ENCODE measurements around the gene NTM. TPM values are rescaled to one million over a fixed set of nuclear protein-coding genes. Genes with fewer than 3 reads are reported as not detected.

Gene NTM
- total and polyA plus RNA-seq, 2 experiments from 2014 or later, result 25.9 to 49.0 TPM

GRCh38 chr11:131345406-131345805, 25.0 kb upstream of the NTM start:
- DNase-seq, result no peak
- no peak overlapping the region for H3K4me3 ChIP-seq
- H3K9me2 ChIP-seq (ENCODE audit: insufficient read depth), result no peaks in the 10 kb centered on the region
- WGBS, 2 experiments (ENCODE audit: low coverage in 1 of 2, low lambda C conversion rate in 2 of 2, missing lambda C conversion rate in 2 of 2), result 18% methylated on average over 3 of the region's 3 CpGs
- H2AFZ ChIP-seq, result no peak overlapping the region
- H3K36me3 ChIP-seq (ENCODE audit: low read depth), result no peaks in the 10 kb centered on the region
- H3K27me3 ChIP-seq (replicated peaks; ENCODE audit: insufficient read depth), result no peaks in the 10 kb centered on the region; the same call in 1 of the 2 replicates
- no peaks in the 10 kb centered on the region for H3F3A ChIP-seq (ENCODE audit: insufficient read depth)
- H3K4me1 ChIP-seq (ENCODE audit: insufficient read depth), result no peaks in the 10 kb centered on the region
- in situ Hi-C loops (cut with MboI), result no loop called here
- no peak for TF ChIP-seq EZH2phosphoT487 (IDR thresholded peaks at IDR 0.05; ENCODE audit: insufficient read depth, low read depth)
- no peak for TF ChIP-seq EZH2 (IDR thresholded peaks at IDR 0.05; ENCODE audit: insufficient read depth, poor library complexity, severe bottlenecking)
- no peak overlapping the region for H3K27ac ChIP-seq
- no peak overlapping the region for H3K4me2 ChIP-seq (ENCODE audit: unreplicated experiment)
- H3K79me2 ChIP-seq (ENCODE audit: insufficient read depth), result no peaks in the 10 kb centered on the region
- H4K20me1 ChIP-seq (ENCODE audit: insufficient read depth), result no peaks in the 10 kb centered on the region
- no peak overlapping the region for H3K9ac ChIP-seq
- no peaks in the 10 kb centered on the region for H3K9me3 ChIP-seq (ENCODE audit: low read depth)

- TF ChIP-seq EZH2 (IDR thresholded peaks at IDR 0.05; ENCODE audit: insufficient read depth, poor library complexity, severe bottlenecking) (no peak), EZH2phosphoT487 (IDR thresholded peaks at IDR 0.05; ENCODE audit: insufficient read depth, low read depth) (no peak)
- Histone ChIP-seq H4K20me1 (ENCODE audit: insufficient read depth) (no peaks in the 10 kb centered on the region), H3K27ac (no peak overlapping the region), H3K79me2 (ENCODE audit: insufficient read depth) (no peaks in the 10 kb centered on the region), H3K4me2 (ENCODE audit: unreplicated experiment) (no peak overlapping the region), H3K9me2 (ENCODE audit: insufficient read depth) (no peaks in the 10 kb centered on the region), H3K27me3 (replicated peaks; ENCODE audit: insufficient read depth) (peaks cover 5% of the 10 kb centered on the region; the same call in 1 of the 2 replicates), H3K9me3 (ENCODE audit: low read depth) (no peaks in the 10 kb centered on the region), H3K4me3 (no peak overlapping the region), H2AFZ (no peak overlapping the region), H3F3A (ENCODE audit: insufficient read depth) (no peaks in the 10 kb centered on the region), H3K4me1 (ENCODE audit: insufficient read depth) (no peaks in the 10 kb centered on the region), H3K36me3 (ENCODE audit: low read depth) (no peaks in the 10 kb centered on the region), H3K9ac (no peak overlapping the region)
- in situ Hi-C loops (cut with MboI), result no loop called here
- 21 to 26% methylated on average over 11 of the region's 11 CpGs for WGBS, 2 experiments (ENCODE audit: low coverage in 1 of 2, low lambda C conversion rate in 2 of 2, missing lambda C conversion rate in 2 of 2)
- no peak for DNase-seq
Observed at GRCh38 chr11:131349368-131350086, 20.9 kb upstream of the NTM start.

GRCh38 chr11:131350872-131351271, 19.5 kb upstream of the NTM start:
- peaks cover 5% of the 10 kb centered on the region; the same call in 1 of the 2 replicates for H3K27me3 ChIP-seq (replicated peaks; ENCODE audit: insufficient read depth)
- no peaks in the 10 kb centered on the region for H3K4me1 ChIP-seq (ENCODE audit: insufficient read depth)
- no peak overlapping the region for H3K4me3 ChIP-seq
- no peak overlapping the region for H3K9ac ChIP-seq
- H3K36me3 ChIP-seq (ENCODE audit: low read depth), result no peaks in the 10 kb centered on the region
- H3K79me2 ChIP-seq (ENCODE audit: insufficient read depth), result no peaks in the 10 kb centered on the region
- no peaks in the 10 kb centered on the region for H4K20me1 ChIP-seq (ENCODE audit: insufficient read depth)
- in situ Hi-C loops (cut with MboI), result no loop called here
- TF ChIP-seq EZH2phosphoT487 (IDR thresholded peaks at IDR 0.05; ENCODE audit: insufficient read depth, low read depth) (no peak), EZH2 (IDR thresholded peaks at IDR 0.05; ENCODE audit: insufficient read depth, poor library complexity, severe bottlenecking) (no peak)
- no peak overlapping the region for H3K4me2 ChIP-seq (ENCODE audit: unreplicated experiment)
- H3F3A ChIP-seq (ENCODE audit: insufficient read depth), result no peaks in the 10 kb centered on the region
- H2AFZ ChIP-seq, result no peak overlapping the region
- no peak overlapping the region for H3K27ac ChIP-seq
- WGBS, 2 experiments (ENCODE audit: low coverage in 1 of 2, low lambda C conversion rate in 2 of 2, missing lambda C conversion rate in 2 of 2), result 6 to 9% methylated on average over 9 of the region's 9 CpGs
- no peaks in the 10 kb centered on the region for H3K9me2 ChIP-seq (ENCODE audit: insufficient read depth)
- no peaks in the 10 kb centered on the region for H3K9me3 ChIP-seq (ENCODE audit: low read depth)
- no peak for DNase-seq

- TF ChIP-seq EZH2phosphoT487 (IDR thresholded peaks at IDR 0.05; ENCODE audit: insufficient read depth, low read depth) (no peak), EZH2 (IDR thresholded peaks at IDR 0.05; ENCODE audit: insufficient read depth, poor library complexity, severe bottlenecking) (no peak)
- WGBS, 2 experiments (ENCODE audit: low coverage in 1 of 2, low lambda C conversion rate in 2 of 2, missing lambda C conversion rate in 2 of 2), result 0% methylated on average over 1 of the region's 1 CpG
- Histone ChIP-seq H3K27me3 (replicated peaks; ENCODE audit: insufficient read depth) (peaks cover 5% of the 10 kb centered on the region; the same call in 1 of the 2 replicates), H4K20me1 (ENCODE audit: insufficient read depth) (no peaks in the 10 kb centered on the region), H3K4me1 (ENCODE audit: insufficient read depth) (no peaks in the 10 kb centered on the region), H3K9me3 (ENCODE audit: low read depth) (no peaks in the 10 kb centered on the region), H2AFZ (no peak overlapping the region), H3K9ac (no peak overlapping the region), H3K4me3 (no peak overlapping the region), H3K27ac (no peak overlapping the region), H3K79me2 (ENCODE audit: insufficient read depth) (no peaks in the 10 kb centered on the region), H3K36me3 (ENCODE audit: low read depth) (no peaks in the 10 kb centered on the region), H3F3A (ENCODE audit: insufficient read depth) (no peaks in the 10 kb centered on the region), H3K4me2 (ENCODE audit: unreplicated experiment) (no peak overlapping the region), H3K9me2 (ENCODE audit: insufficient read depth) (no peaks in the 10 kb centered on the region)
- DNase-seq, result no peak
- in situ Hi-C loops (cut with MboI), result no loop called here
Observed at GRCh38 chr11:131351848-131352247, 18.6 kb upstream of the NTM start.

Data from GM23248 (cell line).